WI38 (cell line): ENCODE data around the gene ZNF407.
A peak's percentile ranks its signal among the peaks of the same experiment; 100 is the strongest.

ENCODE experiments used
- H3K4me3 ChIP-seq: 2 replicates; pipeline ENCODE4 v1.5.1; 2011; ENCODE audit warnings: low read depth, mild to moderate bottlenecking, control low read depth, low read length
- TF ChIP-seq, protein P1 (sequence below): IDR thresholded peaks from 2 replicates; pipeline ENCODE4 v1.5.1; 2012; ENCODE audit warnings: low read depth, mild to moderate bottlenecking, control low read depth, low read length

ZNF407 gene

GRCh38 chr18:74589021-74589420 is 8.6 kb upstream of the ZNF407 start:
- TF ChIP-seq, protein P1, sequence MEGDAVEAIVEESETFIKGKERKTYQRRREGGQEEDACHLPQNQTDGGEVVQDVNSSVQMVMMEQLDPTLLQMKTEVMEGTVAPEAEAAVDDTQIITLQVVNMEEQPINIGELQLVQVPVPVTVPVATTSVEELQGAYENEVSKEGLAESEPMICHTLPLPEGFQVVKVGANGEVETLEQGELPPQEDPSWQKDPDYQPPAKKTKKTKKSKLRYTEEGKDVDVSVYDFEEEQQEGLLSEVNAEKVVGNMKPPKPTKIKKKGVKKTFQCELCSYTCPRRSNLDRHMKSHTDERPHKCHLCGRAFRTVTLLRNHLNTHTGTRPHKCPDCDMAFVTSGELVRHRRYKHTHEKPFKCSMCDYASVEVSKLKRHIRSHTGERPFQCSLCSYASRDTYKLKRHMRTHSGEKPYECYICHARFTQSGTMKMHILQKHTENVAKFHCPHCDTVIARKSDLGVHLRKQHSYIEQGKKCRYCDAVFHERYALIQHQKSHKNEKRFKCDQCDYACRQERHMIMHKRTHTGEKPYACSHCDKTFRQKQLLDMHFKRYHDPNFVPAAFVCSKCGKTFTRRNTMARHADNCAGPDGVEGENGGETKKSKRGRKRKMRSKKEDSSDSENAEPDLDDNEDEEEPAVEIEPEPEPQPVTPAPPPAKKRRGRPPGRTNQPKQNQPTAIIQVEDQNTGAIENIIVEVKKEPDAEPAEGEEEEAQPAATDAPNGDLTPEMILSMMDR = no peak
- no peak overlapping the region for H3K4me3 ChIP-seq

DNA sequence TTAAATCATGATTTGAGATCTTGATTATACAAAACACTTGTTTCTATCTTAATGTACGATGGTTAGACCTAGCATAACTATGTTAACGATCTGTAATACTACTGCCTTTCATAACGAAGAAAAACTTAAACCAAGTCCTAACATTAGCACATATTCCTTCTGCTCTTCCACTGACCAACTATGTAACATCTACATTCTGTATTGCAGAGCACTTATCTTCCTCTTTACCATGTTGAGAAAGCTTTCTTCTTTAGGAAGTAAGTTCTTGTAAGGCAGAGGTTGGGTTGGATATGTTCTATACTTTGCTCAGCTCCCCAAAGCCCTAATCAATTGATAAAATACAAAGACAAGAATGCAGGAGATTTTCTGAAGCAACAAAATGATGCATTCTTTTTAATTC is 7.9 kb upstream of the ZNF407 start:
- H3K4me3 ChIP-seq = no peak overlapping the region
- TF ChIP-seq, protein P1 = no peak

DNA sequence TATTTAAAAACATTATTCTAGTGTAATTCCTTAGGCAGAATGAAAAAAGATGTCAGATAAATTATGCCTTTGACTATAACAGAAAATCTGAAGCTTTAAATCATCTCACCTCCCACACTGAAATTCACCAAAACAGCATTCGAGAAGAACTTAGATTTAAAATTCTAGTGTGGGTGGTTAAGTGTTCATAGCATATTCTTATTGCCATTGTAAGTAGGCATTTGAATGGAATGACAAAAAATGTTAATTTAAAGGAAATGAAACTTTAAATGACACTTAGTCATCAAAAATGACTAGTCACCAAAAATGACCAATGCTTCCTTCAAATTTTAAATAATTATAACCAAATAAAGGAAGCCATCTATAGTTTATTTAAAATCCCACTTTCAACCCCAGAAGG is 7.0 kb upstream of the ZNF407 start:
- H3K4me3 ChIP-seq = no peak overlapping the region
- TF ChIP-seq, protein P1 = no peak

DNA sequence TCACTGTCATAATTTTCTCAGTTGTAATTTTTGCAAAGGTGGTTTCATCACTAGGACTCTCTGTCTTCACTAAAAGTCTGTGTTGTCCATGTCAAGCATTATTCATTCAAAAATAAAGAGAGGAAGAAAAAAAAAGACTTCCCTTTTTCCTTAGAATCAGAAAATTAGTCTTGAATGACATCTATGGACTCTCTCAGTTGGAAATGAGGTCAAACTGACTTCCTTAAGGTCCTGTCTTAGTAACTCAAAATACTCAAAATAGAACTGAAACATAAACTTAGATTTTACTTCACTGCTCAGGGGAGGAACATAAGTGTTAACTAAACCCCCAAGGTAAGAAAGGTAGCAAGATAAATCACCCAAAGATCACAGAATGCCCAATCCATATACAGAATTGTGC is 2.2 kb upstream of the ZNF407 start:
- TF ChIP-seq, protein P1 = no peak
- no peak overlapping the region for H3K4me3 ChIP-seq

- peak overlapping the region; percentile 89 for H3K4me3 ChIP-seq
- TF ChIP-seq, protein P1 = no peak
Observed at GRCh38 chr18:74597034-74597661, 522 bp upstream of the ZNF407 start.

- TF ChIP-seq, protein P1 = no peak
- H3K4me3 ChIP-seq = peak overlapping the region; percentile 89
Observed at GRCh38 chr18:74598350-74599001, 806 bp downstream of the ZNF407 start.

DNA sequence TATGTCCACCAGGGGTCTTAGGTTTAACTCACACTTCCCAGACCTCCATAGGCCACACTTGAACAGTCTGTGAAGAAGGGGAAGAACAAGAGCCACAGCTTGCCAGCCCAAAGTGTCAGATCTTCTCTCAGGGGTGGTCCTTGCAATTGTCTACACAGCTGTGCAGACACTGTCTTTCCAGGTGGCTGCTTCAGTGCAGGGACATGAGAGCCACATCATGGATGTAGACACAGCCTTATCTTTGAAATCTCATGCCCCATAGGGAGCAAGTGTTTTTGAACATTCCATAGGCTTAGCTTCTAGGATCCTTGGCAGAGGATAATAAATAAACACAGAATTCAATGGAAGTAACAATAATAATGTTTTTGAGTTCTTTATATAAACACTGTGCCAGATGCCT is 6.7 kb downstream of the ZNF407 start:
- TF ChIP-seq, protein P1 = no peak
- H3K4me3 ChIP-seq = 0 out of 2 replicates have a peak overlapping the region, but pooled peaks have one; percentile 8
